Measurements from ENCODE around the gene ADAMTS8.
A peak's percentile ranks its signal among the peaks of the same experiment; 100 is the strongest.
"Not testable (repeated sequence)": the region's sequence is repeated elsewhere in the genome, so short reads cannot be mapped to it uniquely, and the experiment has no call there.

ADAMTS8 gene

GRCh38 chr11:130438401-130439159, 10.2 kb upstream of the ADAMTS8 start:
- not testable (repeated sequence) for DNase-seq (ENCODE audit: low read depth in 2 of 2)

DNA sequence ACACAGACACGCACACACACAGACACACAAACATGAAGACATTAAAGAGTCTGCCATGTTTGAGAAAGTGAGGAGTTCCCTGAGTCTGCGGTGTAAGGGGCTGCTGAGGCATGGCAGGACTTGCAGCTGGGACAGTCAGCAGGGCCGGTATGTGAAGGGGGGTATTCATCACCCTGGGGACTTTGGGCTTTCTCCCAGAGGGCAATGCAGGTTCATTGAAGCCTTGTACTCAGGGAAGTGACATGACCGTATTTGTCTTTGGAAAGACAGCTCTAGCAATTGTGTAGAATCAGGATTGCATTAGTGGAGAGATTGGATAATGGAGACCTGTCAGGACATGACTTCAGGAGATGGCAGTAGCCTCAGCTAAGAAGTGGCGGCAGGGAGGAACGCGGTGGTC, 9.4 kb upstream of the ADAMTS8 start:
- no peak for DNase-seq (ENCODE audit: low read depth in 2 of 2)

DNA sequence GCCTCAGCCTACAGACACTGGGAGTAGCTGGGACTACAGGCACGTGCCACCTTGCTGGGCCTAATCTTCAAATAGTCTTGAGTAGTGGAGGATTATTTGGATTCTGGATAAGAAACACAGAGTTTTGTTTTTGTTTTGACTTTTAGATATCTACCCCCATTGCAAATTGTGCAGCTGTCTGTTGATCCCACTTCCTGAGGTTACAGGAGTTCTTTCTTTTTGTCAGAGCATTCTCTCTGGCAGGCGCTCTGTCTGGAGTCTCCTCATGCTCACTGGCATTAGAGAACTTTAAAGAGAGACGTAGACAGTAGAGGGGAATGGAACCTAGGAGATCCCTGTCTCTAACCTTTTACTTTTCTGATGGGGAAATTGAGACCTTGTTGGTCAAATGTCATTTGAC, 7.8 kb upstream of the ADAMTS8 start:
- no peak for DNase-seq (ENCODE audit: low read depth in 2 of 2)

DNA sequence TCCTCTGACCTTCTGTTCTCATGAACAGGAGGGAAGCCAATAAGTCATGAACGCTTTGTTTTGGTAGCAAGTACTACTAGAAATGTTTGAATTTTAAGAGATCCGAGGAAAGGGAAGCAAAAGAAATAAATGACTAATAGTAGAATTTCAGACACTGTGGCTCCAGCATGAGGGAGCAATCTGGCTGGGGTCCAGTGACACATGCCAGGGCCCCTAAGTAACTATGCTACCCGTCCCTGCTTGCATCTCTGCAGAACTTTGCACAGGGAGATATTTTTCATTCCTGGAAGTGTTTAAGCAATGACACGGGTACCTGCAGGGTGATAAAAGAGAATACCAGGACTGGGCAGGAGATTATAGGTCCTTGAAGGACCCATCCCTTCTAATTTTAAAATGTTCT, 7.3 kb upstream of the ADAMTS8 start:
- DNase-seq (ENCODE audit: low read depth in 2 of 2): no peak

DNA sequence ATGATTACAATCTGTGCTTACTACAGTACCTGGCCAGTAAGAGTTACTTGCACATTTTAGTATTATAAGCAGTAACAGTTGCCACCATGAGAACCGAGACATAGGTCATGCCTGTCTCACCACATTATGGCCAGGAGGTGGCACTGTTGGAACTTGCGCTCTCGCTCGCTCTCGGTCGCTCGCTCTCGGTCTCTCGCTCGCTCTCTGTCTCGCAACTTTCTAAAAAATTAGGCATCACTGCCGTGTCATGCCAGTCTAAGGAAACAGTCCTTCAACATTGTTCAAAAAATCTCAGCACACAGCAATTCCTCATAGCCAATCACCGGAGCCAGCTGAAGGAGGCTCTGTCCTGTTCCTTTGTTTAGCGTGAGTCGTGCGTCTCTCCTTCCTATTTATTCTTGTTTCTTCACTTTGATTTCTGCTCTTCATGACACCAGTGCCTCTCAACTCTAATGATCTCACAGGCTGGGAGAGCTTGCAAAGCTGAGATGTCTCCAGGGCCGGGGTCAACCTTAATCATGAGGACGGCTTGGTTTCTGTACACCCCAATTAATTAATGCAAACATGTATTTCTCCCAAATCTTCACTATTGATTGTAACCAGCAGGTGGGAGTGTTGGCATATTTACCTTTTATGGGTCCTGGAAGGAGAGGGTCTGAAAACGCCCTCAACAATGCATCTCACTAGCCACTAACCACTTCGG, 6.3 kb upstream of the ADAMTS8 start:
- peak; percentile 21 to 41 for DNase-seq (ENCODE audit: low read depth in 2 of 2)

- no peak for DNase-seq (ENCODE audit: low read depth in 2 of 2)
Observed at GRCh38 chr11:130433357-130433756, 4.9 kb upstream of the ADAMTS8 start.

DNA sequence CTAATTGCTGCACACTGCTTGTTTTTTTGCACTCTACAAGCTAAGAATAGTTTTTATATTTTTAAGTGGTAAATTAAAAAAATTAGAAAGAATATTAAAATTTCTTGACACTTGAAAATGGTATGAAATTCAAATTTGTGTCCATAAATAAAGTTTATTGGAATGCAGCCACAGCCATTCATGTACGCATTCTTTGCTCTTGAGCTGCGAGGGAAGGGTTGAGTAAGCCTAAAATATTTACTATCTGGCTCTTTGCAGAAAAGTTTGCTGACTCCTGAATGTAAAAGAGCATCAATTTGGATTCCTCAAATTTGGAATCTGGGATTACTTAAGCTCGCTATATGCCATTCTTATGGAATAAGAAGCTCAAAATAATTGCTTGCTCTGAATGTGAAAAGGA, 3.4 kb upstream of the ADAMTS8 start:
- no peak for DNase-seq (ENCODE audit: low read depth in 2 of 2)

- DNase-seq (ENCODE audit: low read depth in 2 of 2): peak; percentile 20 to 21
Observed at GRCh38 chr11:130431331-130431773, 2.9 kb upstream of the ADAMTS8 start.

GRCh38 chr11:130429983-130430382, 1.6 kb upstream of the ADAMTS8 start:
- DNase-seq (ENCODE audit: low read depth in 2 of 2): no peak

DNA sequence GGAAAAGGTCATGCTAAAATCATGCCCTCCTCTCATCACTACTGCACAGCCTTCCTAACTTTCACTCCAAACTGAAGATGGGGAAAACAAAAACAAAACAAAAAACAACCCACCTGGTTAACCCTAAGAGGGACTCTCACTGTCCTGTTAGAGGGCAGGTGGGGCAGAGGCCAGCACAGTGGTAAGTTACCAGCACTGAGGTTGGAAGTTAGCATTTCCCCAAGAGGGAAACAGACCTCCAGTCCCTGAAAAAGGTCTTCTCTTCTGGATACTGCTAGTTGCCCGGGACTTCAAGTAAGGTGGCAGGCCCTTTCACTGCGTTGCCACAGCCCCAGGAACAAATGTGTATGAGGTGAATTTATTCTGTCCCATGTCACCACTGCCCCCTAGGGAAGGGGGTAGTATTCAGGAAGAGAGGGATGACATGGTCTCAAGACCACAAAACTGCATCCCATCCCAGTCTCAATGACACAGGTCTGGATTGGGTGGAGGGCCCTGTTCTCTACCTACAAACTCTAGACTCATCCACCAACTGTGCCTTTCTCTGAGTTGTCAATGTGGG, 792 bp upstream of the ADAMTS8 start:
- DNase-seq (ENCODE audit: low read depth in 2 of 2): no peak

DNA sequence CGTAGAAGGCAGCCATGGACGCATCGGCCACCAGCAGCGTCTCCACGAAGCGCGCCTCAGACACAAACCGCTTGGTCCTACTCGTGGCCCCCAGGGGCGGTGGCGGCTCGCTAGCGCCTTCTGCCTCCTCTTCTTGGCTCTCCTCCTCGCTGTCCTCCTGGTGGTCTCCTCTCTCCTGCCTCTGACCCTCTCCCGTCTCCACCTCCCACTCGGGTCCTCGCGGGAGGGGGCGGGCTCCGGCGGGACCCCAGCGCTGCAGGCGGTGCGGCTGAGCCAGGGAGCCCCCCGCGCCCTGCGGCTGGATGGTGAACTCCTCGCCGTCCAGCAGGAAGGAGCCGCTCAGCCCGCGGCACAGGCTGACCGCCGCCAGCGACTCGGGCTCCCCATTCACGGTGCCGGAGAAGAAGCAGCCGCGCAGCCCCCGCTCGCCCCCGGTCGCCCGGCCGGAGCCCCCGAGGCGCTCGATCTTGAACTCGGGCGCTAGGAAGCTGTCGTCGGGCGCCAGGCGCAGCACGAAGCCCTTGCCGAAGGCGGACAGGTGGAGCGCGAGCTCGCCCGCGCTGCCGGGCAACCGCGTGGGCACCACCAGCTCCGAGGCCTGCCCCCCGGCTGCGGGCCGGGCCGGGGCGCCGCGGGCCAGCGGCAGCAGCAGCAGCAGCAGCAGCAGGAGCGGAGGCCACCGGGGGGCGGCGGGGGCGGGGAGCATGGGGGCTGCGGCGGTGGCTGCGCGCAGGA, 661 bp downstream of the ADAMTS8 start:
- no peak for DNase-seq (ENCODE audit: low read depth in 2 of 2)

- no peak for DNase-seq (ENCODE audit: low read depth in 2 of 2)
Observed at GRCh38 chr11:130426837-130427341, 1.5 kb downstream of the ADAMTS8 start.

GRCh38 chr11:130426223-130426836, 2.1 kb downstream of the ADAMTS8 start:
- no peak for DNase-seq (ENCODE audit: low read depth in 2 of 2)

GRCh38 chr11:130425156-130425555, 3.3 kb downstream of the ADAMTS8 start:
- no peak for DNase-seq (ENCODE audit: low read depth in 2 of 2)

DNA sequence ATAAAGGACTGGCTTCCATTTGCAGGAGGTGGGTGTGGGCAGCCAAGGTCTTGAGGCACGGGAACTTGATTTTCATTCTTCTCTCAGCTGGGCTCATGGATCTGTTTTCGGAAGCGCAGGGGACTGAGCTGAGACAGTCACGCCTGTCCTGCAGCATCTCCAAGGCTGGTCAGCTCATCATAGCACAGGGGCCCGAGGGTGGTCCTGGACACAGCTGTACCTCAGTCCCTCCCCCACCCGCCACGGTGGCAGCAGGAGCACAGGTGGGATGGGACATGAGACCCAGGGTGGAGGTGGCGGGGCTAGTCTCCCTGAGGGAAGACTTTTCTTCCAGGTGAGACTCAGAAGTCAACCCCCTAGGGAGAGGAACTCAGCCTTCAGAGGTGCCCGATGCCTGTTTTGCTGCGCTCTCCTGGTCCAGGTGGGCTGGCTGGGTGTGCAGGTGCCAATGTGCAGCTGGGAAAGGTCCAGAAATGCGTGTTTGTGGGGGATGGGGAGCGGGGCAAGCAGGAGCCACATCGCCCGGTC, 3.7 kb downstream of the ADAMTS8 start:
- no peak for DNase-seq (ENCODE audit: low read depth in 2 of 2)

- DNase-seq (ENCODE audit: low read depth in 2 of 2): no peak
Observed at GRCh38 chr11:130423541-130424142, 4.8 kb downstream of the ADAMTS8 start.

DNA sequence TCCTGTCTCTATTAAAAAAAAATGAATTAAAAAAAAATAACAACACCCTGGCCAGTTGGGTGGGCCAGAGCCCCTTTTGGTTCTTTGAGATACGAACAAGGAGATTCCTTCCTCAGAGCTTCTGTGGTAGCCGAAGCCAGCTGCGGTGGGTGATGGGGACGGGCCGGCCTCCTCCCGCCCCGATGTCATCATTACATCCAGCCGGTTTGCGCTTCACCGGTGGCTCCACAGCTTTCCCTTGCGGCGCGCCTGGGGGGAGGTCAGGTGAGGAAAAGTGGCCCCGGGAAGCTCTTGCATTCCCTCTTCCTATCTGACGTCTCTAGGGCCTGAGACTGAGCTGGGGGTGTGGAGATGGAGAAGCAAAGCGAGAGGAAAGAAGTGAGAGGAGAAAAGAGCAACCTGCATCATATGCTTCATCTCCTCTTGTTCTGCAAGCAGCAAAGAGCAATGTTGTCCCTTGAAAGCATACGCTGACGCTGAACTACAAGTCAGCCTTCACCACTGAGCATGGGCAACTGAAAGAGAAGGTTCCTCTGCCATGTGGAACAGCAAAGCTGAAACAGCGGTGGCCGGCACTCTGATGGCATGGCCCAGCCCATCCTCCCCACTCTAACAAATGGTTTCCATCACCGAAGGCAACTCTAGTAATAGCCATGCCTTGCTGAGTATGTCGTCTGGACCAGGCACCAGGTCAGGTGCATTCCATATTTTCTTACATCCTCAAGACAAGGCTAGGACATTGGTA, 6.0 kb downstream of the ADAMTS8 start:
- no peak for DNase-seq (ENCODE audit: low read depth in 2 of 2)

DNA sequence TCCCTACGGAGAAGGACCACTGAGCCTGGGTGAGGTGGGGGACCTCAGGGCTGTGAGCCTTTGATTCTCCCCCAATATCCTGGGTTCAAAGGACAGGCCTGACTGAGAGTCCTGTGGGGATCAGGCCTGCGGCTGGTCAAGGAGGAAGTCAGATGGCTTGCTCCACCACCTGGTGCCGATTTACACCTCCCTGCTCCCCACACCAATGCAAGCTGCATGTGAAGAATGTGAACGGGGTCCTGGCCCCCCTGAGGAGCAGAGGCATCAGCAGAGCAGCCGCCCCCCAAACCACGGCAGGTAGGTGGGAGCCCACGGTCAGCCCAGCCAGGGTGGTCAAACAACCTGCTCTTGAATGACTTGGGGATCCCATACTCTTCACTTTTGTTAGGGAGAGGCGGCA, 6.7 kb downstream of the ADAMTS8 start:
- no peak for DNase-seq (ENCODE audit: low read depth in 2 of 2)

DNA sequence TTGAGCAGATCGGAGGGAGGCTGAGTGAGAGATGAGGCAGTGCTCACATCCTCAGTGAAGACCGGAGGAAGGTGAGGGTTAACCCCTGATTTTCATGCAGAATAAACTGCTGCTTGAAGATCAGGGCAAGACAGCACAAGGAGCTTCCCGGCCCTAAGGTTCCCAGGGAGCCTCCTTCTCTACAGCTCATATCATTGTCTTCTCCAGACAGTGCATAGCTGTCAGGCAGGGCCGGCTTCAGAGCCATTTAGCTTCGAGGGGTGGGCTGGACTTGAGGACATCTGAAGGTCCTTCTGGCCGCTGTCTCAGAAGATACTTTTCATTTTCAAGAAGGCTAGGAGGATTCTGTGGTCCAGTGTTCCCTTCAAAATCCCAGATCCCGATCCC, 7.2 kb downstream of the ADAMTS8 start:
- no peak for DNase-seq (ENCODE audit: low read depth in 2 of 2)

GRCh38 chr11:130420478-130421198, 7.8 kb downstream of the ADAMTS8 start:
- no peak for DNase-seq (ENCODE audit: low read depth in 2 of 2)
